Osteocyte (in vitro differentiated cells): Measurements from ENCODE around the gene MAP1LC3C. TPM values are rescaled to one million over a fixed set of nuclear protein-coding genes. Genes with fewer than 3 reads are reported as not detected.

Experiments
- DNase-seq: peaks from one replicate; pipeline ENCODE4 v3.0.0; 2021; ENCODE audit warnings: mixed read lengths; ENCODE audit not compliant: unreplicated experiment; ENCODE audit errors: extremely low spot score
- H3K27ac Mint-ChIP-seq: one replicate; pipeline ENCODE4 v1.8.0; 2021; ENCODE audit warnings: mild to moderate bottlenecking, mixed read lengths; ENCODE audit not compliant: unreplicated experiment
- H3K27me3 Mint-ChIP-seq: one replicate; pipeline ENCODE4 v1.8.0; 2021; ENCODE audit warnings: mixed read lengths; ENCODE audit not compliant: unreplicated experiment
- H3K36me3 Mint-ChIP-seq: one replicate; pipeline ENCODE4 v1.8.0; 2021; ENCODE audit warnings: mixed read lengths; ENCODE audit not compliant: unreplicated experiment
- H3K4me1 Mint-ChIP-seq: one replicate; pipeline ENCODE4 v1.8.0; 2021; ENCODE audit warnings: mixed read lengths; ENCODE audit not compliant: unreplicated experiment
- H3K4me3 Mint-ChIP-seq: one replicate; pipeline ENCODE4 v1.8.0; 2021; ENCODE audit warnings: mild to moderate bottlenecking, moderate library complexity, mixed read lengths; ENCODE audit not compliant: unreplicated experiment
- H3K9me3 Mint-ChIP-seq: one replicate; pipeline ENCODE4 v1.8.0; 2021; ENCODE audit warnings: mixed read lengths; ENCODE audit not compliant: unreplicated experiment
- CTCF ChIP-seq: fragments of 200-600 bp; sonication (generic); IDR thresholded peaks from 2 replicates; pipeline ENCODE4 v1.5.0; 2021; ENCODE audit warnings: antibody characterized with exemption, mild to moderate bottlenecking, moderate library complexity
- total RNA-seq: library from RNA; stranded (reverse); gene quantifications from 2 replicates; pipeline ENCODE4 v1.2.1, GENCODE V29; 2021

The MAP1LC3C gene
- total RNA-seq, 1 donor from 2014 or later, result not detected

- H3K4me3 Mint-ChIP-seq, result no peak overlapping the region
- H3K9me3 Mint-ChIP-seq, result no peaks in the 10 kb centered on the region
Observed at GRCh38 chr1:241985787-241986186, 13.1 kb downstream of the MAP1LC3C start.

GRCh38 chr1:241979926-241980325 is 19.0 kb downstream of the MAP1LC3C start:
- H3K4me1 Mint-ChIP-seq, result no peaks in the 10 kb centered on the region

More at GRCh38 chr1:241985787-241986186, 13.1 kb downstream of the MAP1LC3C start:
- Mint-ChIP-seq H3K27me3 (no peaks in the 10 kb centered on the region), H3K27ac (no peak overlapping the region), H3K36me3 (no peaks in the 10 kb centered on the region), H3K4me1 (peaks cover 19% of the 10 kb centered on the region)
- no peak for DNase-seq
- TF ChIP-seq CTCF, result peak; percentile 57

GRCh38 chr1:241979071-241979470 is 19.8 kb downstream of the MAP1LC3C start:
- no peak overlapping the region for H3K4me3 Mint-ChIP-seq
- H3K27me3 Mint-ChIP-seq, result no peaks in the 10 kb centered on the region

More at GRCh38 chr1:241979926-241980325, 19.0 kb downstream of the MAP1LC3C start:
- Mint-ChIP-seq H3K27ac (no peak overlapping the region), H3K36me3 (no peaks in the 10 kb centered on the region), H3K9me3 (no peaks in the 10 kb centered on the region), H3K27me3 (no peaks in the 10 kb centered on the region), H3K4me3 (no peak overlapping the region)
- TF ChIP-seq CTCF, result no peak
- DNase-seq, result no peak

DNA sequence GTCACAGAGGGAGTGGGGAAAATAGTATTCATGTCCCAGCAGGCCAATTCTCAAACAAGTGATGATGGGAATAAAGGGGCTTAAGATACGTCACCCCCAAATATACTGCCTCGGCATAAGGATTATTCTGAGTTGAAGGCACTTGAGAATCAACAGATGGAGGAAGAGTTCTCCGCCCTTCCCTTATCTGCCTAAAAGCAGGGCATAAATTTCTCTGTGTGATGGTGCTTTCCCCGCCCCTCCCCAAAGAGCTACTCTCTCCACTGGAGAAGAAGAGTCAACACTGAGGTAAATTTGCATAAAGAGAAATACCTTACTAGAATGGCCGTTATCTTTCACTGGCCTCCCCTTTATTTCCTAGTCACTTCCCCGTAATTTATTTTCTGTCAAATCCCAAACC is 22.7 kb downstream of the MAP1LC3C start:
- Mint-ChIP-seq H3K27ac (no peak overlapping the region), H3K9me3 (no peaks in the 10 kb centered on the region), H3K4me1 (peaks cover 8% of the 10 kb centered on the region), H3K27me3 (no peaks in the 10 kb centered on the region), H3K36me3 (no peaks in the 10 kb centered on the region), H3K4me3 (no peak overlapping the region)
- no peak for DNase-seq
- TF ChIP-seq CTCF, result no peak

More at GRCh38 chr1:241979071-241979470, 19.8 kb downstream of the MAP1LC3C start:
- no peak overlapping the region for H3K27ac Mint-ChIP-seq
- no peaks in the 10 kb centered on the region for H3K4me1 Mint-ChIP-seq
- no peaks in the 10 kb centered on the region for H3K36me3 Mint-ChIP-seq
- no peaks in the 10 kb centered on the region for H3K9me3 Mint-ChIP-seq
- DNase-seq, result no peak
- TF ChIP-seq CTCF, result no peak

DNA sequence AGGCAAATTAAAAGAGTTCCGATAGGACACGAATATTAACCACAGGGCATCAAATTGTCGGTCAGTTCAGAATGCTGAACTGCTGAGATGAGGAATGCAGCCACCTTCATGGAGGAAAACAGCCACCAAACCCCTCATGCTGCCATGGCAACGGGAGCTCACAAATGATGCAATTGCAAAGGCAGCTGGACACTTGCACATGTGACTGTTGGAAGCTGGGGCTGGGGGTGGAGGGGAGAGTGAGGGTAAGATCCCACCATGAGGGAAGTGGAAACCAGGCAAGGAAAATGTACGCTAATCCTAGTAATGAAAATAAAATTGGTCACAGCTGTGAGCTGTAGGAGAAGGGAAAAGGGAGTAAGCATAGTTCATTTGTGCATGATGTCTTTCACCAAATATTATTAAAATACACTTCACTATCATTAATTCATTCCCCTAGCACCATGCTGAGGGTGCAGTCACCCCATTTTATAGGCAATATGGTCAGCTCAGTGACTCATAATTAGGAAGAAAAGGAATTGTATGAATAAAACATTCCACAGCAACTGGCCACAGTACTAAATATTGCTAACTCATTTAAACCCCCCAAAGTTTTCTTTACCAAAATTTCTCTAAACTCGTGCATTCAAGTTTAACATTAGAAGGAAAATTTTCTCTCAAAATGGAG is 26.1 kb downstream of the MAP1LC3C start:
- Mint-ChIP-seq H3K4me1 (peaks cover 8% of the 10 kb centered on the region), H3K36me3 (no peaks in the 10 kb centered on the region), H3K27ac (no peak overlapping the region), H3K27me3 (no peaks in the 10 kb centered on the region), H3K9me3 (no peaks in the 10 kb centered on the region), H3K4me3 (no peak overlapping the region)
- DNase-seq, result no peak
- TF ChIP-seq CTCF, result no peak
